GM12865 (cell line): ENCODE results near the gene MCM9.

ENCODE experiments used
- DNase-seq: peaks from one replicate; pipeline ENCODE4 v3.0.0; 2010; ENCODE audit warnings: low read depth
- H3K4me3 ChIP-seq: 2 replicates; pipeline ENCODE4 v1.5.1; 2011; ENCODE audit warnings: mild to moderate bottlenecking, low read depth, low read length, control low read depth
- TF ChIP-seq, protein P1 (sequence below): IDR thresholded peaks from 2 replicates; pipeline ENCODE4 v1.5.1; 2011; ENCODE audit warnings: low read length, control low read depth, low read depth, inconsistent platforms; ENCODE audit not compliant: insufficient read depth; ENCODE audit errors: missing control alignments

Gene MCM9

DNA sequence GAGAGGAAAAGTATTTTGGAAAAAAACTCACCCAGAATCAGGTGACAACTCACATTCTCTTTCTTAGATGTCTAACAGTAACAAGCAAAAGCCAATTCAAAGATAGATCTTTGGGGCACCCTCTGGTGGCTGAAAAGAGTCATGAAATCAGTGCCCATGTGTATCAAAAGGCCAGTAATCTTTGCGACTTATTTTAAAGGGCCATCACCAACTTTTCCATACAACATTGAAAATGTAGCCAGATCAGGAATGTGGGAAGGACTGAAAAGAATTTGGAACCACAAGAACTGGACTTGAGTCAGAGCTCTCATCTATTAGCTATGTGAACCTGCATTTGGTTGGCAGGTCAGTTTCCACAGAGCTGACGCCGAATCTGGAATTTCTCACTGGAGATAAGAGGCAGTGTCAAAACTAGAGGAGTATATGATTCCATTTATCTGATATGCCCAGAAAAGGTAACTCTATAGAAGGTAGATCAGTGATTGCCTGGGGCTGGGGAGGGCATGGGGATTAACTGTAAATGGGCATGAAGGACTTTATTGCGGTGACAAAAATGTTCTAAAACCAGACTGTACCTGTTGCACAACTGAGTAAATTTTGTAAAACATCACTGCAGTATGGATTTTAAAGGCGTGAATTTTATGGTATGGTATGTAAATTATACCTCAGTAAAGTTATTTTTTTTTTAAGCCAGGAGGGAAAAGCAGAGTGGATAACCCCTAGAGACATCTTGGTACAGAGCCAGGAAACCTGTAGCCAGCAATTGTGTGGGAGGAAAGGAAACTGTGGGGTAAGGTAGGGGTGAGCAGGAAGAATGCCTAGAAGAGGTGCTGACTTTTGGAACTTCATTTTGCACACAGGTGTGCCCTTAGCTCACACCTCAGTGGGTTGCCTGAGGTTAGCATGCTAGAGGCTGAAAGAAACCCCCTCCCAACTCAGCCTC, 158.1 kb downstream of the MCM9 start:
- DNase-seq, result peak; percentile 75
- TF ChIP-seq, protein P1, sequence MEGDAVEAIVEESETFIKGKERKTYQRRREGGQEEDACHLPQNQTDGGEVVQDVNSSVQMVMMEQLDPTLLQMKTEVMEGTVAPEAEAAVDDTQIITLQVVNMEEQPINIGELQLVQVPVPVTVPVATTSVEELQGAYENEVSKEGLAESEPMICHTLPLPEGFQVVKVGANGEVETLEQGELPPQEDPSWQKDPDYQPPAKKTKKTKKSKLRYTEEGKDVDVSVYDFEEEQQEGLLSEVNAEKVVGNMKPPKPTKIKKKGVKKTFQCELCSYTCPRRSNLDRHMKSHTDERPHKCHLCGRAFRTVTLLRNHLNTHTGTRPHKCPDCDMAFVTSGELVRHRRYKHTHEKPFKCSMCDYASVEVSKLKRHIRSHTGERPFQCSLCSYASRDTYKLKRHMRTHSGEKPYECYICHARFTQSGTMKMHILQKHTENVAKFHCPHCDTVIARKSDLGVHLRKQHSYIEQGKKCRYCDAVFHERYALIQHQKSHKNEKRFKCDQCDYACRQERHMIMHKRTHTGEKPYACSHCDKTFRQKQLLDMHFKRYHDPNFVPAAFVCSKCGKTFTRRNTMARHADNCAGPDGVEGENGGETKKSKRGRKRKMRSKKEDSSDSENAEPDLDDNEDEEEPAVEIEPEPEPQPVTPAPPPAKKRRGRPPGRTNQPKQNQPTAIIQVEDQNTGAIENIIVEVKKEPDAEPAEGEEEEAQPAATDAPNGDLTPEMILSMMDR, result peak; percentile 72

DNA sequence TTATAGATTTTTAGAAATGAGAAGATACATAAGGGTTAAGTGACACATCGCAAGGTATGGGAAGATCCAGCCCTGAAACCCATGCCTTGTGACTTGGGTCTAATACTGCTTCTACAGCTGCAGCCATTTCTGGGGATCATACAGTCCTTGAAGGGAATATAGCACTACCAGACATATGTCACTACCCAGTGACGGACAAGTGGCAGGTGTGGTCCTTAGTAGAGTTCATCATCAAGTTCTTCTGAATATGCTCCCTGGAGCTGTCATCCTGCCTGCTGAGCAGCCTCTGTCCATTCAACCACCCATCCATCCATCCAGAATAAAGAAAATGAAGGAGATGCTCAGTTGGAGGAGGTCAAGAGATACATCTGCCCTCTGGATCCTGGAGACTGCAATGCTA, 159.6 kb downstream of the MCM9 start:
- no peak for DNase-seq

More for the DNA sequence above, 158.1 kb downstream of the MCM9 start:
- H3K4me3 ChIP-seq, result no peak overlapping the region

DNA sequence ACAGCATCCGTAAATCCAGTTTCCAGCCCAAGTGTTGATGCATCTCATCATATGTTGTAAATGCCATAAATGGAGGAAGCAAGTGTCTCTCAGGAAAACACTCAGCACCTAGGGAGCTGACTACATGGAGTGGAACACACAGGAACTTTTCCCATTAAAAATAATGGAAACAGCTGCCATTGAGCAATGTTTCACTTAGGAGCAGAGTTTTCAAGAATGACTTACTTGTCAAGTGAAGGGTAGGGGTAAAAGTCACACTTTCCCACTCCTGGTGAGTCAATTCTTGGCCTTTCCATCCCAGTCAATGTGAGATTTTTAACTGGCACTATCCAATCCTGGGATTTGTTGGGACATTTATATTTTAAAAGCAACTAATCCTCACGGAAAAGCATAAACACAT, 160.4 kb downstream of the MCM9 start:
- TF ChIP-seq, protein P1, result no peak
- H3K4me3 ChIP-seq, result no peak overlapping the region
- no peak for DNase-seq

More for the DNA sequence above, 159.6 kb downstream of the MCM9 start:
- no peak overlapping the region for H3K4me3 ChIP-seq
- TF ChIP-seq, protein P1, result no peak

DNA sequence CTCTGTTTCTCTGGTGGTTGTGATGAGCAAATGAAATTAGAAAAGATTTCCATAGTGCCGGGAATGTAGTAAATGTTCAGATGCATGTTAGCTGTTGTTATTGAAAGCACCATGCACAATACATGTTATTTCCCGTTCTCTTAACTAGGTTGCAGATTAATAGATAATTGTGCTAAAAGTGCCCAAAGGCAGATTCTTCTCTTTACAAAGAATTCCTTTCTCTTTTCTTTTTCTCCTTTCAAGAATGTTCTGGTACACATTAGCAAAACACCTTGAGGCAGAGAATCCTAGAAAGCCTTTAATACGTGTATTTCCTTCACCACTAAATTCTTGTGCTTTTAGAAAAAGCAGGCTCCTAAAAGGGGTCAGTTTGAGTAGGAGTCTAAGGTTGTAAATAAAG, 162.1 kb downstream of the MCM9 start:
- no peak overlapping the region for H3K4me3 ChIP-seq
- TF ChIP-seq, protein P1, result no peak
- DNase-seq, result no peak

DNA sequence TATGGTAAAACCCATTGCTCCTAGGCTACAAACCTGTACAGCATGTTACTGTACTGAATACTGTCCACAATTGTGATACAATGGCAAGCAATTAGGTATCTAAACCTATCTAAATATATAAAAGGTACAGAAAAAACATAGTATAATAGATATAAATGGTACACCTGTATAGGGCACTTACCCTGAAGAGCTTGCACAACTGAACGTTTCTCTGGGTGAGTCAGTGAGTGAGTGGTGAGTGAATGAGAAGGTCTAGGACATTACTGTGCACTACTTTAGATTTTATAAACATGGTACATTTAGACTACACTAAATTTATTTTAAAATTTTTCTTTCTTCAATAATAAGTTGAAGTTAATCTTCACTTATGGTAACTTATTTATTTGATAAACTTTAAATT, 163.7 kb downstream of the MCM9 start:
- no peak for DNase-seq

DNA sequence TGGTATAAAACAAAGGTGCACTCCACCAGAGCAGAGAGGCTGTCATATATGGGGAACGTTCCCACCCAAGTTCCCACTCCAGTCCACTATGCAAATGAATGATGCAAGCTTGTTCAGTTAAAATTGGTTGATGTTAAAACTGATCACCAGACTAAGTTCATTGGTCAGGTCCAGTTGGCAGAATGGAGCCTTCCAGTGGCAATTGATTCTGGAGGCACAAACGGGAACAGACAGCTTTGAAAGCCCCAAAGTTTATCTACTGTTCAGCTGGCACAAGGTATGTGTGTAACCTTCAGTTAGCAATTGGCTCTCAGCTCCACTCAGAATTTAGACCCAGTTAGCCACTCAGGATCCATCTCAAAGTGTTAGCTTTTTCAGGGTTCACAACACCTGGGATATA, 164.1 kb downstream of the MCM9 start:
- no peak overlapping the region for H3K4me3 ChIP-seq
- no peak for DNase-seq
- TF ChIP-seq, protein P1, result no peak

More for the DNA sequence above, 163.7 kb downstream of the MCM9 start:
- TF ChIP-seq, protein P1, result no peak
- no peak overlapping the region for H3K4me3 ChIP-seq
